Panc1 (cell line): Measurements from ENCODE around the gene THPO. TPM values are rescaled to one million over a fixed set of nuclear protein-coding genes. Genes with fewer than 3 reads are reported as not detected.

Source experiments
- ATAC-seq: fragments of 200-7000 bp; cut with Tn5 transposase; 2 replicates; pipeline ENCODE4 v1.9.1; 2020; ENCODE audit warnings: mild to moderate bottlenecking, moderate library complexity
- BruUV-seq: library from RNA; stranded (reverse); fragments of 400-500 nt; replicated peaks from 2 replicates; lab custom pipeline; 2021; lab: Mats Ljungman, UMichigan
- CTCF ChIA-PET: fragments of 300-600 bp; sonication (Branson Sonifier 250); formaldehyde crosslinking; loops from one replicate; lab custom pipeline; 2022; ENCODE audit warnings: antibody characterized with exemption; lab: Charles Lee
- POLR2A ChIA-PET: fragments of 300-600 bp; sonication (Branson Sonifier 250); formaldehyde crosslinking; loops from one replicate; lab custom pipeline; 2022; ENCODE audit warnings: antibody characterized with exemption; lab: Charles Lee
- DNase-seq: peaks from one replicate; pipeline ENCODE4 v3.0.0-alpha.2; 2010; ENCODE audit warnings: low read depth, low spot score
- H3K27ac ChIP-seq: 2 replicates; pipeline ENCODE4 v1.5.1; 2011; ENCODE audit warnings: mild to moderate bottlenecking, low read length, inconsistent platforms
- H3K27me3 ChIP-seq: fragments of 200-500 bp; sonication (Bioruptor generic); 2 replicates; pipeline ENCODE4 v1.6.0; 2014; ENCODE audit warnings: low read length, inconsistent platforms; ENCODE audit not compliant: control insufficient read depth, insufficient read depth
- H3K36me3 ChIP-seq: fragments of 200-500 bp; sonication (Bioruptor generic); 2 replicates; pipeline ENCODE4 v1.5.1; 2014; ENCODE audit warnings: inconsistent platforms, mild to moderate bottlenecking, low read length, moderate library complexity; ENCODE audit not compliant: control insufficient read depth, insufficient read depth
- H3K4me1 ChIP-seq: 2 replicates; pipeline ENCODE4 v1.5.1; 2011; ENCODE audit warnings: inconsistent platforms, mild to moderate bottlenecking, low read length, moderate library complexity; ENCODE audit not compliant: control insufficient read depth, insufficient read depth
- H3K4me3 ChIP-seq, 2 experiments: 2 replicates each; pipeline ENCODE4 v1.5.1; 2011 to 2012; ENCODE audit warnings: low read depth in 2 of 2, low read length in 2 of 2, mild to moderate bottlenecking in 2 of 2, inconsistent platforms in 1 of 2, moderate library complexity in 1 of 2
- H3K9me3 ChIP-seq: fragments of 200-500 bp; sonication (Bioruptor generic); 2 replicates; pipeline ENCODE4 v1.5.1; 2014; ENCODE audit warnings: low read depth, mild to moderate bottlenecking, inconsistent platforms, low read length, moderate library complexity; ENCODE audit not compliant: control insufficient read depth, insufficient read depth
- CTCF ChIP-seq: fragments of 450-650 bp; IDR thresholded peaks from 2 replicates; pipeline ENCODE4 v1.5.1; 2017; ENCODE audit warnings: mild to moderate bottlenecking
- POLR2AphosphoS5 ChIP-seq: IDR thresholded peaks from 2 replicates; pipeline ENCODE4 v1.6.1; 2012; ENCODE audit warnings: mild to moderate bottlenecking, low read depth, low read length, moderate library complexity
- REST ChIP-seq, 2 experiments: IDR thresholded peaks; 2 replicates each; pipeline ENCODE4 v1.6.1; 2011 to 2012; ENCODE audit warnings: low read depth in 2 of 2, control low read depth in 1 of 2, low read length in 1 of 2, mild to moderate bottlenecking in 1 of 2, moderate library complexity in 1 of 2; ENCODE audit not compliant: insufficient read depth in 1 of 2
- SIN3A ChIP-seq: IDR thresholded peaks from 2 replicates; pipeline ENCODE4 v1.6.1; 2012; ENCODE audit warnings: low read depth, mild to moderate bottlenecking, low read length, moderate library complexity, borderline replicate concordance; ENCODE audit not compliant: insufficient read depth
- TCF7L2 ChIP-seq: IDR thresholded peaks from 2 replicates; pipeline ENCODE4 v1.6.1; 2011; ENCODE audit warnings: mild to moderate bottlenecking, low read depth, low read length, inconsistent platforms
- in situ Hi-C: cut with HindIII; loops from 2 replicates; pipeline ENCODE4 v1.10.0; 2016; ENCODE audit warnings: low sequenced_read_pairs, low pct_unique_long_range_greater_than_20kb
- intact Hi-C: fragments of 100-400 bp; cut with micrococcal nuclease; formaldehyde crosslinking; loops from one replicate; pipeline ENCODE4 v1.10.0; 2022; ENCODE audit not compliant: unreplicated experiment
- total RNA-seq: library from RNA; stranded (reverse); gene quantifications from one replicate; pipeline ENCODE4 v1.2.1, GENCODE V29; 2021; ENCODE audit not compliant: unreplicated experiment

The THPO gene
- total RNA-seq, 1 experiment from 2014 or later = not detected

GRCh38 chr3:184332370-184333090, 45.5 kb downstream of the THPO start:
- no peaks in the 10 kb centered on the region for H3K27me3 ChIP-seq

GRCh38 chr3:184328516-184328915, 49.5 kb downstream of the THPO start:
- Histone ChIP-seq H3K4me3 (no peak overlapping the region), H3K27me3 (no peaks in the 10 kb centered on the region), H3K4me1 (peaks cover 26% of the 10 kb centered on the region), H3K9me3 (no peaks in the 10 kb centered on the region), H3K36me3 (peaks cover 61% of the 10 kb centered on the region), H3K27ac (no peak overlapping the region)
- CTCF ChIA-PET = no interaction called here
- no peak for DNase-seq
- in situ Hi-C loops = no loop called here
- no TSS peak for BruUV-seq
- no peak for TF ChIP-seq CTCF
- no peak for TF ChIP-seq TCF7L2
- TF ChIP-seq SIN3A = no peak
- no peak for TF ChIP-seq POLR2AphosphoS5
- no peak for TF ChIP-seq REST (IDR thresholded peaks at IDR 0.05; ENCODE audit: insufficient read depth in 1 of 2, low read depth in 2 of 2, low read length in 1 of 2)
- POLR2A ChIA-PET = no interaction called here
- ATAC-seq = no peak
- intact Hi-C loops = no loop called here

More at GRCh38 chr3:184332370-184333090, 45.5 kb downstream of the THPO start:
- Histone ChIP-seq H3K4me1 (peaks cover 58% of the 10 kb centered on the region), H3K9me3 (no peaks in the 10 kb centered on the region), H3K36me3 (peaks cover 25% of the 10 kb centered on the region; the same call in 1 of the 2 replicates), H3K27ac (peak overlapping the region; percentile 60), H3K4me3 (no peak overlapping the region)
- CTCF ChIA-PET = no interaction called here
- intact Hi-C loops = no loop called here
- no TSS peak for BruUV-seq
- POLR2A ChIA-PET = no interaction called here
- peak; percentile 5; the same call in 1 of the 2 replicates for ATAC-seq
- in situ Hi-C loops = no loop called here
- peak; percentile 88 for DNase-seq
- TF ChIP-seq POLR2AphosphoS5 (no peak), SIN3A (no peak)

- H3K4me3 ChIP-seq = no peak overlapping the region
- H3K27ac ChIP-seq = no peak overlapping the region
- POLR2A ChIA-PET = interaction anchor here (0.7 kb wide), 1 partner anchor 12 kb away, joined by 3 read pairs; no protein-coding TSS in a partner anchor
- no peak for DNase-seq
- H3K9me3 ChIP-seq = no peaks in the 10 kb centered on the region
- H3K4me1 ChIP-seq = peaks cover 13% of the 10 kb centered on the region
- ATAC-seq = no peak
- intact Hi-C loops = no loop called here
- peaks cover 72% of the 10 kb centered on the region for H3K36me3 ChIP-seq
- in situ Hi-C loops = no loop called here
- no peak for TF ChIP-seq TCF7L2
- TF ChIP-seq POLR2AphosphoS5 = no peak; the same call in 1 of the 2 replicates
- BruUV-seq = TSS peak; percentile 4
- no peaks in the 10 kb centered on the region for H3K27me3 ChIP-seq
- CTCF ChIA-PET = no interaction called here
Observed at GRCh38 chr3:184327171-184327570, 50.8 kb downstream of the THPO start.
